ENCODE results near the gene PCNX2.

- no peak for TF ChIP-seq POLR2A (IDR thresholded peaks at IDR 0.05)
- TF ChIP-seq, protein P1, sequence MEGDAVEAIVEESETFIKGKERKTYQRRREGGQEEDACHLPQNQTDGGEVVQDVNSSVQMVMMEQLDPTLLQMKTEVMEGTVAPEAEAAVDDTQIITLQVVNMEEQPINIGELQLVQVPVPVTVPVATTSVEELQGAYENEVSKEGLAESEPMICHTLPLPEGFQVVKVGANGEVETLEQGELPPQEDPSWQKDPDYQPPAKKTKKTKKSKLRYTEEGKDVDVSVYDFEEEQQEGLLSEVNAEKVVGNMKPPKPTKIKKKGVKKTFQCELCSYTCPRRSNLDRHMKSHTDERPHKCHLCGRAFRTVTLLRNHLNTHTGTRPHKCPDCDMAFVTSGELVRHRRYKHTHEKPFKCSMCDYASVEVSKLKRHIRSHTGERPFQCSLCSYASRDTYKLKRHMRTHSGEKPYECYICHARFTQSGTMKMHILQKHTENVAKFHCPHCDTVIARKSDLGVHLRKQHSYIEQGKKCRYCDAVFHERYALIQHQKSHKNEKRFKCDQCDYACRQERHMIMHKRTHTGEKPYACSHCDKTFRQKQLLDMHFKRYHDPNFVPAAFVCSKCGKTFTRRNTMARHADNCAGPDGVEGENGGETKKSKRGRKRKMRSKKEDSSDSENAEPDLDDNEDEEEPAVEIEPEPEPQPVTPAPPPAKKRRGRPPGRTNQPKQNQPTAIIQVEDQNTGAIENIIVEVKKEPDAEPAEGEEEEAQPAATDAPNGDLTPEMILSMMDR (IDR thresholded peaks at IDR 0.05), result no peak
- no peak for TF ChIP-seq POLR2AphosphoS5 (IDR thresholded peaks at IDR 0.05)
Measured at GRCh38 chr1:233027046-233027445, 268.5 kb downstream of the PCNX2 start.
